ENCODE measurements around the gene VSIG4.
"Not testable (repeated sequence)": the region's sequence is repeated elsewhere in the genome, so short reads cannot be mapped to it uniquely, and the experiment has no call there.

Gene VSIG4

DNA sequence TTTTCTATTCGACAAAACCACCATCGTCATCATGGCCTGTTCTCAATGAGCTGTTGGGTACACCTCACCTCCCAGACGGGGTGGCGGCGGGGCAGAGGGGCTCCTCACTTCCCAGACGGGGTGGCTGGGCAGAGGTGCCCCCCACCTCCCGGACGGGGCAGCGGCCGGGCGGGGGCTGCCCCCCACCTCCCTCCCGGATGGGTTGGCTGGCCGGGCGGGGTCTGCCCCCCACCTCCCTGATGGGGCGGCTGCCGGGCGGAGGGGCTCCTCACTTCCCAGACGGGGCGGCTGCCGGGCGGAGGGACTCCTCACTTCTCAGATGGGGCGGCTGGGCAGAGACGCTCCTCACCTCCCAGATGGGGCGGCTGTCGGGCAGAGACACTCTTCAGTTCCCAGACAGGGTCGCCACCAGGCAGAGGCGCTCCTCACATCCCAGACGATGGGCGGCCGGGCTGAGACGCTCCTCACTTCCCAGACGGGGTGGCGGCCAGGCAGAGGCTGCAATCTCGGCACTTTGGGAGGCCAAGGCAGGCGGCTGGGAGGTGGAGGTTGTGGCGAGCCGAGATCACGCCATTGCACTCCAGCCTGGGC, 64.6 kb downstream of the VSIG4 start:
- DNase-seq = not testable (repeated sequence)
